Panc1 (cell line): ENCODE measurements around the gene CLBA1.

ENCODE experiments used
- POLR2AphosphoS5 ChIP-seq: IDR thresholded peaks from 2 replicates; pipeline ENCODE4 v1.6.1; 2012; ENCODE audit warnings: mild to moderate bottlenecking, low read depth, low read length, moderate library complexity
- SIN3A ChIP-seq: IDR thresholded peaks from 2 replicates; pipeline ENCODE4 v1.6.1; 2012; ENCODE audit warnings: low read depth, mild to moderate bottlenecking, low read length, moderate library complexity, borderline replicate concordance; ENCODE audit not compliant: insufficient read depth
- TCF7L2 ChIP-seq: IDR thresholded peaks from 2 replicates; pipeline ENCODE4 v1.6.1; 2011; ENCODE audit warnings: mild to moderate bottlenecking, low read depth, low read length, inconsistent platforms
- TF ChIP-seq, protein P1 (sequence below): fragments of 450-650 bp; IDR thresholded peaks from 2 replicates; pipeline ENCODE4 v1.5.1; 2017; ENCODE audit warnings: mild to moderate bottlenecking
- TF ChIP-seq, protein P2 (sequence below), 2 experiments: IDR thresholded peaks; 2 replicates each; pipeline ENCODE4 v1.6.1; 2011 to 2012; ENCODE audit warnings: low read depth in 2 of 2, control low read depth in 1 of 2, low read length in 1 of 2, mild to moderate bottlenecking in 1 of 2, moderate library complexity in 1 of 2; ENCODE audit not compliant: insufficient read depth in 1 of 2

DNA sequence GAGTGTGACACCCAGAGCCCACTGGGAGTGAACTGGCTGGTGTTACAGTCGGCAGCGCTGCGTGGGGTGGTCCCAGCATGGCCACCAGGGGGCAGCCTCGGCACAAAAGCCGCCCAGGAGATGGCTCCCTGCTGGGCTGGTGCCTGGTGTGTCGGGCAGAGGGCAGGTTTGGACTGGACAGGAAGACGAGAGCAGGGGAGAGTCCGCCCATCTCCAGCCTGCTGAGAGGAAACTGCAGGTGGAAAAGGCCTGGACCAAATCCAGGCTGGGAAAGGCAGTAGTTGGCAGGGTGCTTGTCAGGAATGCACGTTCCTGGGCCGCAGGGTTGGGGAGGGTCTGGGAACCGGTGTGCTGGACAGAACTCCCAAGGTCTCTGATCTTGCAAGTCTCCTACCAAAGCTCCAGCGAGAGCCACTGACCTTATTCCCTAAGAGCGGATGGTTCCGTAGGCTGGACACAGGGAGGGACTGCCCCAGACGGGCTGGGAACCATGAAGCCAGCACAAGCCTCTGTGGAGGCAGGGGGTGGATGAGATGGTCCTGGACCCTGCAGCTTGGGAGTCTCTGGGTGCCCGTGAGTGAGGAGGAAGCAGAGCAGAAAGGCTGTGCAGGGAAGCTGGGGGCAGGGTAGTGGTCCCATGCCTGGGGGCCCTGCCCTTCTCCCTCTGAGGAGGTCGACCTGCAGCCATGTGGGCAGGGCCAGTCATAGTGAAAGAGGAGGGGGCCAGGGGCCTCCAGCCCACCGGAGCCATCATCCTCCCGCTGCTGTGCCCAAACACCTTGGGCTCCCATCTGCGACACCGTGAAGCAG, 9.2 kb upstream of the CLBA1 start:
- TF ChIP-seq, protein P1, sequence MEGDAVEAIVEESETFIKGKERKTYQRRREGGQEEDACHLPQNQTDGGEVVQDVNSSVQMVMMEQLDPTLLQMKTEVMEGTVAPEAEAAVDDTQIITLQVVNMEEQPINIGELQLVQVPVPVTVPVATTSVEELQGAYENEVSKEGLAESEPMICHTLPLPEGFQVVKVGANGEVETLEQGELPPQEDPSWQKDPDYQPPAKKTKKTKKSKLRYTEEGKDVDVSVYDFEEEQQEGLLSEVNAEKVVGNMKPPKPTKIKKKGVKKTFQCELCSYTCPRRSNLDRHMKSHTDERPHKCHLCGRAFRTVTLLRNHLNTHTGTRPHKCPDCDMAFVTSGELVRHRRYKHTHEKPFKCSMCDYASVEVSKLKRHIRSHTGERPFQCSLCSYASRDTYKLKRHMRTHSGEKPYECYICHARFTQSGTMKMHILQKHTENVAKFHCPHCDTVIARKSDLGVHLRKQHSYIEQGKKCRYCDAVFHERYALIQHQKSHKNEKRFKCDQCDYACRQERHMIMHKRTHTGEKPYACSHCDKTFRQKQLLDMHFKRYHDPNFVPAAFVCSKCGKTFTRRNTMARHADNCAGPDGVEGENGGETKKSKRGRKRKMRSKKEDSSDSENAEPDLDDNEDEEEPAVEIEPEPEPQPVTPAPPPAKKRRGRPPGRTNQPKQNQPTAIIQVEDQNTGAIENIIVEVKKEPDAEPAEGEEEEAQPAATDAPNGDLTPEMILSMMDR, result peak; percentile 91
- TF ChIP-seq, protein P2, sequence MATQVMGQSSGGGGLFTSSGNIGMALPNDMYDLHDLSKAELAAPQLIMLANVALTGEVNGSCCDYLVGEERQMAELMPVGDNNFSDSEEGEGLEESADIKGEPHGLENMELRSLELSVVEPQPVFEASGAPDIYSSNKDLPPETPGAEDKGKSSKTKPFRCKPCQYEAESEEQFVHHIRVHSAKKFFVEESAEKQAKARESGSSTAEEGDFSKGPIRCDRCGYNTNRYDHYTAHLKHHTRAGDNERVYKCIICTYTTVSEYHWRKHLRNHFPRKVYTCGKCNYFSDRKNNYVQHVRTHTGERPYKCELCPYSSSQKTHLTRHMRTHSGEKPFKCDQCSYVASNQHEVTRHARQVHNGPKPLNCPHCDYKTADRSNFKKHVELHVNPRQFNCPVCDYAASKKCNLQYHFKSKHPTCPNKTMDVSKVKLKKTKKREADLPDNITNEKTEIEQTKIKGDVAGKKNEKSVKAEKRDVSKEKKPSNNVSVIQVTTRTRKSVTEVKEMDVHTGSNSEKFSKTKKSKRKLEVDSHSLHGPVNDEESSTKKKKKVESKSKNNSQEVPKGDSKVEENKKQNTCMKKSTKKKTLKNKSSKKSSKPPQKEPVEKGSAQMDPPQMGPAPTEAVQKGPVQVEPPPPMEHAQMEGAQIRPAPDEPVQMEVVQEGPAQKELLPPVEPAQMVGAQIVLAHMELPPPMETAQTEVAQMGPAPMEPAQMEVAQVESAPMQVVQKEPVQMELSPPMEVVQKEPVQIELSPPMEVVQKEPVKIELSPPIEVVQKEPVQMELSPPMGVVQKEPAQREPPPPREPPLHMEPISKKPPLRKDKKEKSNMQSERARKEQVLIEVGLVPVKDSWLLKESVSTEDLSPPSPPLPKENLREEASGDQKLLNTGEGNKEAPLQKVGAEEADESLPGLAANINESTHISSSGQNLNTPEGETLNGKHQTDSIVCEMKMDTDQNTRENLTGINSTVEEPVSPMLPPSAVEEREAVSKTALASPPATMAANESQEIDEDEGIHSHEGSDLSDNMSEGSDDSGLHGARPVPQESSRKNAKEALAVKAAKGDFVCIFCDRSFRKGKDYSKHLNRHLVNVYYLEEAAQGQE (IDR thresholded peaks at IDR 0.05; ENCODE audit: insufficient read depth in 1 of 2, low read depth in 2 of 2, low read length in 1 of 2), result 0 out of 4 replicates have a peak, but pooled peaks of 1 of the 2 experiments have one; percentile 53
- TF ChIP-seq POLR2AphosphoS5, result no peak; the same call in 1 of the 2 replicates
- TF ChIP-seq TCF7L2, result no peak
- no peak for TF ChIP-seq SIN3A
